ENCODE measurements around the gene U2AF2. TPM values are rescaled to one million over a fixed set of nuclear protein-coding genes. Genes with fewer than 3 reads are reported as not detected.

U2AF2 gene
- total and polyA plus RNA-seq, 9 of the 15 experiments (the other 6 are each of a cell fraction or from before 2014, with no cell fraction given), result 3.0 to 331 (median 157) TPM

GRCh38 chr19:55647732-55648584 lies 6.9 kb upstream of the U2AF2 start, which contains the start of gene CCDC106 (continued):
- no peak for TF ChIP-seq TCF3 (CRISPR knock-in tag; IDR thresholded peaks at IDR 0.05)
- no peak for TF ChIP-seq ZNF699 (CRISPR knock-in tag; IDR thresholded peaks at IDR 0.05; ENCODE audit: insufficient replicate concordance)
- no peak for TF ChIP-seq PATZ1 (CRISPR knock-in tag; IDR thresholded peaks at IDR 0.05; ENCODE audit: borderline replicate concordance)
- peak; percentile 27 to 83; a peak in 3 of 4 replicates for TF ChIP-seq MNT (conservative IDR thresholded peaks at IDR 0.05)
- no peak for TF ChIP-seq POLR3G (IDR thresholded peaks at IDR 0.05; ENCODE audit: extremely low read depth, insufficient read length, insufficient replicate concordance)
- no peak for TF ChIP-seq NFRKB (IDR thresholded peaks at IDR 0.05; ENCODE audit: low read depth)
- TF ChIP-seq ZNF431 (CRISPR knock-in tag; IDR thresholded peaks at IDR 0.05), result peak; percentile 66; the same call in 1 of the 2 replicates
- no peak for TF ChIP-seq MYNN (IDR thresholded peaks at IDR 0.05)
- no peak for TF ChIP-seq MYNN (CRISPR knock-in tag; IDR thresholded peaks at IDR 0.05)
- no peak for TF ChIP-seq C11orf30 (IDR thresholded peaks at IDR 0.05; ENCODE audit: low read depth)
- no peak for TF ChIP-seq ILF3 (IDR thresholded peaks at IDR 0.05; ENCODE audit: borderline replicate concordance)
- no peak for TF ChIP-seq PHB (CRISPR knock-in tag; IDR thresholded peaks at IDR 0.05)
- TF ChIP-seq ATF3 (IDR thresholded peaks at IDR 0.05), result no peak
- TF ChIP-seq ATF3 (CRISPR knock-in tag; conservative IDR thresholded peaks at IDR 0.05), result no peak
- no peak for TF ChIP-seq PHB2 (IDR thresholded peaks at IDR 0.05; ENCODE audit: low read depth)
- TF ChIP-seq NCOA1 (IDR thresholded peaks at IDR 0.05; ENCODE audit: low read depth), result no peak
- peak in 1 of 2 experiments; percentile 45; a peak in 1 of 4 replicates for TF ChIP-seq TRIM24 (IDR thresholded peaks at IDR 0.05)
- TF ChIP-seq NR2C1 (IDR thresholded peaks at IDR 0.05), result no peak
- 0 out of 2 replicates have a peak, but pooled peaks have one; percentile 49 for TF ChIP-seq NR2C1 (tag; IDR thresholded peaks at IDR 0.05)
- TF ChIP-seq CTCFL (IDR thresholded peaks at IDR 0.05; ENCODE audit: borderline replicate concordance, insufficient read depth, low read depth, low read length, poor library complexity, severe bottlenecking), result no peak
- no peak for TF ChIP-seq ILK (tag; IDR thresholded peaks at IDR 0.05; ENCODE audit: borderline replicate concordance, low read depth)

Data from K562 (cell line).